ENCODE measurements around the gene IL9.
A peak's percentile ranks its signal among the peaks of the same experiment; 100 is the strongest.

Gene IL9

GRCh38 chr5:135890867-135891266, 4.8 kb downstream of the IL9 start:
- no peak for DNase-seq

GRCh38 chr5:135890296-135890695, 5.3 kb downstream of the IL9 start:
- DNase-seq, result no peak

- DNase-seq, result no peak
These were observed 7.6 kb downstream of the IL9 start for GRCh38 chr5:135887881-135888614.

GRCh38 chr5:135887447-135887864, 8.2 kb downstream of the IL9 start:
- DNase-seq, result peak; percentile 76

GRCh38 chr5:135886136-135886535, 9.5 kb downstream of the IL9 start:
- DNase-seq, result no peak

- DNase-seq, result no peak
These were observed 10.6 kb downstream of the IL9 start for GRCh38 chr5:135885031-135885430.

GRCh38 chr5:135883441-135883840, 12.2 kb downstream of the IL9 start:
- DNase-seq, result no peak

GRCh38 chr5:135883026-135883425, 12.6 kb downstream of the IL9 start:
- no peak for DNase-seq

- no peak for DNase-seq
These were observed 13.8 kb downstream of the IL9 start for GRCh38 chr5:135881819-135882218.

- no peak for DNase-seq
These were observed 14.4 kb downstream of the IL9 start for GRCh38 chr5:135881244-135881643.

GRCh38 chr5:135880801-135881200, 14.8 kb downstream of the IL9 start:
- no peak for DNase-seq

GRCh38 chr5:135880278-135880677, 15.4 kb downstream of the IL9 start:
- DNase-seq, result no peak

- no peak for DNase-seq
These were observed 16.1 kb downstream of the IL9 start for GRCh38 chr5:135879591-135879990.

GRCh38 chr5:135878156-135878620, 17.5 kb downstream of the IL9 start:
- DNase-seq, result no peak

- DNase-seq, result no peak
These were observed 18.0 kb downstream of the IL9 start for GRCh38 chr5:135877570-135878155.

GRCh38 chr5:135876146-135876545, 19.5 kb downstream of the IL9 start:
- no peak for DNase-seq

GRCh38 chr5:135875567-135875966, 20.1 kb downstream of the IL9 start:
- no peak for DNase-seq

GRCh38 chr5:135874461-135874860, 21.2 kb downstream of the IL9 start:
- DNase-seq, result no peak

- no peak for DNase-seq
These were observed 21.8 kb downstream of the IL9 start for GRCh38 chr5:135873831-135874230.

GRCh38 chr5:135871268-135871915, 24.2 kb downstream of the IL9 start:
- no peak for DNase-seq

- no peak for DNase-seq
These were observed 25.7 kb downstream of the IL9 start for GRCh38 chr5:135869935-135870334.

- DNase-seq, result no peak
These were observed 26.4 kb downstream of the IL9 start for GRCh38 chr5:135869276-135869675.

GRCh38 chr5:135868681-135869080, 27.0 kb downstream of the IL9 start:
- DNase-seq, result no peak

GRCh38 chr5:135867599-135867998, 28.0 kb downstream of the IL9 start:
- DNase-seq, result no peak
